H9 (cell line): ENCODE measurements around the gene HSFX4. TPM values are rescaled to one million over a fixed set of nuclear protein-coding genes. Genes with fewer than 3 reads are reported as not detected.
"Not testable (repeated sequence)": the region's sequence is repeated elsewhere in the genome, so short reads cannot be mapped to it uniquely, and the experiment has no call there.

Experiments used
- DNase-seq: peaks from one replicate; pipeline ENCODE4 v3.0.0-alpha.2; 2017
- H2AFZ ChIP-seq: one replicate; pipeline ENCODE4 v1.6.1; 2013; ENCODE audit warnings: mild to moderate bottlenecking, low read length, control low read depth, moderate library complexity
- H2AK5ac ChIP-seq: 2 replicates; pipeline ENCODE4 v1.6.1; 2013; ENCODE audit warnings: low read length, control low read depth, mixed read lengths; ENCODE audit not compliant: insufficient read length
- H2BK120ac ChIP-seq: one replicate; pipeline ENCODE4 v1.6.1; 2013; ENCODE audit warnings: low read depth, mild to moderate bottlenecking, low read length, control low read depth, inconsistent platforms; ENCODE audit not compliant: poor library complexity, severe bottlenecking
- H2BK12ac ChIP-seq: 2 replicates; pipeline ENCODE4 v1.6.1; 2013; ENCODE audit warnings: low read length, control low read depth, mixed read lengths, low read depth; ENCODE audit not compliant: insufficient read length
- H2BK15ac ChIP-seq: 2 replicates; pipeline ENCODE4 v1.6.1; 2013; ENCODE audit warnings: low read depth, low read length, control low read depth
- H2BK20ac ChIP-seq: one replicate; pipeline ENCODE4 v1.6.1; 2013; ENCODE audit warnings: low read depth, mild to moderate bottlenecking, low read length, control low read depth, inconsistent platforms; ENCODE audit not compliant: poor library complexity, severe bottlenecking
- H2BK5ac ChIP-seq: 2 replicates; pipeline ENCODE4 v1.6.1; 2013; ENCODE audit warnings: low read length, control low read depth, mixed read lengths; ENCODE audit not compliant: insufficient read length
- H3K14ac ChIP-seq: 2 replicates; pipeline ENCODE4 v1.6.1; 2013; ENCODE audit warnings: low read length, control low read depth; ENCODE audit not compliant: insufficient read depth
- H3K18ac ChIP-seq: 2 replicates; pipeline ENCODE4 v1.6.1; 2013; ENCODE audit warnings: low read depth, mild to moderate bottlenecking, mixed read lengths, low read length, control low read depth; ENCODE audit not compliant: insufficient read length
- H3K23ac ChIP-seq: 2 replicates; pipeline ENCODE4 v1.6.1; 2013; ENCODE audit warnings: low read length, control low read depth, mixed read lengths, low read depth; ENCODE audit not compliant: insufficient read length
- H3K23me2 ChIP-seq: 2 replicates; pipeline ENCODE4 v1.6.1; 2013; ENCODE audit warnings: low read depth, mild to moderate bottlenecking, mixed read lengths, low read length, control low read depth; ENCODE audit not compliant: insufficient read length, poor library complexity, severe bottlenecking
- H3K27ac ChIP-seq: 2 replicates; pipeline ENCODE4 v1.5.1; 2013; ENCODE audit warnings: low read length, control low read depth, mixed read lengths, low read depth; ENCODE audit not compliant: insufficient read length
- H3K27me3 ChIP-seq: 2 replicates; pipeline ENCODE4 v1.6.1; 2013; ENCODE audit warnings: low read length, control low read depth, inconsistent platforms; ENCODE audit not compliant: insufficient read depth
- H3K4ac ChIP-seq: 2 replicates; pipeline ENCODE4 v1.6.1; 2013; ENCODE audit warnings: low read depth, mild to moderate bottlenecking, control low read depth, inconsistent platforms, low read length, moderate library complexity
- H3K4me1 ChIP-seq: 2 replicates; pipeline ENCODE4 v1.6.1; 2013; ENCODE audit warnings: low read length, control low read depth, inconsistent platforms; ENCODE audit not compliant: insufficient read depth
- H3K4me2 ChIP-seq: 2 replicates; pipeline ENCODE4 v1.6.1; 2013; ENCODE audit warnings: low read length, control low read depth, mixed read lengths; ENCODE audit not compliant: insufficient read length, insufficient read depth
- H3K56ac ChIP-seq: 2 replicates; pipeline ENCODE4 v1.6.1; 2013; ENCODE audit warnings: low read depth, mild to moderate bottlenecking, mixed read lengths, low read length, control low read depth; ENCODE audit not compliant: insufficient read length
- H3K79me1 ChIP-seq: 2 replicates; pipeline ENCODE4 v1.6.1; 2013; ENCODE audit warnings: low read depth, mild to moderate bottlenecking, moderate library complexity, low read length, control low read depth, inconsistent platforms; ENCODE audit not compliant: insufficient read depth, poor library complexity, severe bottlenecking
- H3K79me2 ChIP-seq: 2 replicates; pipeline ENCODE4 v1.6.1; 2013; ENCODE audit warnings: low read length, control low read depth, inconsistent platforms; ENCODE audit not compliant: insufficient read depth
- H3K9ac ChIP-seq: 2 replicates; pipeline ENCODE4 v1.6.1; 2013; ENCODE audit warnings: low read length, control low read depth, mixed read lengths; ENCODE audit not compliant: insufficient read length; ENCODE audit errors: extremely low read depth
- H3K9me3 ChIP-seq: one replicate; pipeline ENCODE4 v1.6.1; 2013; ENCODE audit warnings: low read depth, low read length, inconsistent platforms; ENCODE audit not compliant: control insufficient read depth
- H3T11ph ChIP-seq: one replicate; pipeline ENCODE4 v1.6.1; 2013; ENCODE audit warnings: mild to moderate bottlenecking, low read length, control low read depth, inconsistent platforms
- H4K20me1 ChIP-seq: one replicate; pipeline ENCODE4 v1.6.1; 2013; ENCODE audit not compliant: control insufficient read depth, insufficient read length, insufficient read depth
- H4K5ac ChIP-seq: 2 replicates; pipeline ENCODE4 v1.6.1; 2013; ENCODE audit warnings: low read depth, mild to moderate bottlenecking, mixed read lengths, low read length, control low read depth; ENCODE audit not compliant: insufficient read length
- H4K8ac ChIP-seq: replicated peaks from 2 replicates; pipeline ENCODE4 v1.6.1; 2013; ENCODE audit warnings: low read length, control low read depth, mixed read lengths, low read depth; ENCODE audit not compliant: insufficient read length
- H4K91ac ChIP-seq: 2 replicates; pipeline ENCODE4 v1.6.1; 2013; ENCODE audit warnings: low read depth, mild to moderate bottlenecking, moderate library complexity, mixed read lengths, low read length, control low read depth; ENCODE audit not compliant: insufficient read length
- H3K27ac Mint-ChIP-seq, 3 experiments: 2 replicates in 2 of 3; 3 replicates in 1 of 3; pipeline ENCODE4 v1.8.0; 2020 to 2021; ENCODE audit warnings: mixed read lengths in 3 of 3, mild to moderate bottlenecking in 1 of 3, moderate library complexity in 1 of 3
- H3K27me3 Mint-ChIP-seq: 2 replicates; pipeline ENCODE4 v1.8.0; 2021; ENCODE audit warnings: low read depth, mild to moderate bottlenecking, moderate library complexity, mixed read lengths
- H3K36me3 Mint-ChIP-seq, 3 experiments: 2 replicates in 2 of 3; 3 replicates in 1 of 3; pipeline ENCODE4 v1.8.0; 2020 to 2021; ENCODE audit warnings: low read depth in 3 of 3, mixed read lengths in 3 of 3; ENCODE audit not compliant: insufficient read depth in 1 of 3
- H3K4me1 Mint-ChIP-seq, 2 experiments: 2 replicates each; pipeline ENCODE4 v1.8.0; 2020; ENCODE audit warnings: mixed read lengths in 2 of 2
- H3K4me3 Mint-ChIP-seq, 2 experiments: 2 replicates in 1 of 2; 3 replicates in 1 of 2; pipeline ENCODE4 v1.8.0; 2020 to 2021; ENCODE audit warnings: mild to moderate bottlenecking in 2 of 2, mixed read lengths in 2 of 2, moderate library complexity in 1 of 2
- H3K9me3 Mint-ChIP-seq, 2 experiments: 2 replicates in 1 of 2; 3 replicates in 1 of 2; pipeline ENCODE4 v1.8.0; 2020; ENCODE audit warnings: mild to moderate bottlenecking in 2 of 2, mixed read lengths in 2 of 2, moderate library complexity in 1 of 2
- WGBS: extraction: QIAGEN DNeasy Blood & Tissue Kit; methylation state at CpG from one replicate; pipeline ENCODE4 v1.1.7; 2013; ENCODE audit warnings: missing lambda C conversion rate, low lambda C conversion rate, mixed read lengths; ENCODE audit not compliant: insufficient read length; ENCODE audit errors: extremely low coverage; 5-methylcytosine and 5-hydroxymethylcytosine counted together
- total RNA-seq: library from RNA; stranded (reverse); gene quantifications from 2 replicates; pipeline ENCODE4 v1.2.1, GENCODE V29; 2021
- TF ChIP-seq, protein P1 (sequence below): fragments of 200-600 bp; sonication (generic); conservative IDR thresholded peaks from 3 replicates; pipeline ENCODE4 v1.8.0; 2021; ENCODE audit warnings: antibody characterized with exemption, mild to moderate bottlenecking

HSFX4 gene
- total RNA-seq, 1 experiment from 2014 or later = not detected

DNA sequence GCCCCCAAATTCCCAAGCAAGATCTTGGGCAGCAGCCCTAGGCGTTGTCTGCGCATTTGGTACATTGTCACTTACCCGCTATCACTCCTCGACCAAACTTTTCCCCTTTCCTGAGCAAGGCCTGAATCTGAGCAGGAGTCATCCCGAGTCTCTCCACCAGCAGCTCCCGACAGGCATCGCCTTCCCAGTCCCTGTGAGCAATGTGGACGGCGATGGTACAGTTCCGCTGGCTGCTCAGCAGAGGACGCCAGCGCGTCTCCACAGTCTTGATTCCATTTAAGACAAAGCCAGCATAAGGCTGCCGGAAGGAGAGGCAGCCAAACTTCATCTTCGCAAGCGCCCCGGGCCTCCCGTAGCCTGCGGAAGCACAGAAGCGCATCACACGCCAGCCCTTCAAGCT, 4.2 kb downstream of the HSFX4 start:
- H2BK120ac ChIP-seq, H3K27ac Mint-ChIP-seq, H4K20me1 ChIP-seq, H3K27ac ChIP-seq, H3K27me3 Mint-ChIP-seq, H2BK12ac ChIP-seq, H3K9ac ChIP-seq, H3K14ac ChIP-seq, H4K91ac ChIP-seq, H2BK5ac ChIP-seq, H2AK5ac ChIP-seq, H3K18ac ChIP-seq, H3K27me3 ChIP-seq, H3K79me2 ChIP-seq, H3K79me1 ChIP-seq, H3K56ac ChIP-seq, H3K4me3 Mint-ChIP-seq, H3K4ac ChIP-seq, H3K4me1 Mint-ChIP-seq, H4K5ac ChIP-seq, H2BK20ac ChIP-seq, H3T11ph ChIP-seq, H3K9me3 ChIP-seq, H3K23me2 ChIP-seq, H3K23ac ChIP-seq, H3K4me1 ChIP-seq, H3K4me2 ChIP-seq, H2BK15ac ChIP-seq, H4K8ac ChIP-seq, H2AFZ ChIP-seq: not testable (repeated sequence)
- WGBS = no CpG with 5 or more reads among the region's 21 CpGs
- Mint-ChIP-seq H3K36me3 (peaks cover 13 to 19% (median 15%) of the 10 kb centered on the region in 3 experiments), H3K9me3 (peaks cover 22 to 25% of the 10 kb centered on the region in 2 experiments)
- DNase-seq = peak; percentile 40
- TF ChIP-seq, protein P1, sequence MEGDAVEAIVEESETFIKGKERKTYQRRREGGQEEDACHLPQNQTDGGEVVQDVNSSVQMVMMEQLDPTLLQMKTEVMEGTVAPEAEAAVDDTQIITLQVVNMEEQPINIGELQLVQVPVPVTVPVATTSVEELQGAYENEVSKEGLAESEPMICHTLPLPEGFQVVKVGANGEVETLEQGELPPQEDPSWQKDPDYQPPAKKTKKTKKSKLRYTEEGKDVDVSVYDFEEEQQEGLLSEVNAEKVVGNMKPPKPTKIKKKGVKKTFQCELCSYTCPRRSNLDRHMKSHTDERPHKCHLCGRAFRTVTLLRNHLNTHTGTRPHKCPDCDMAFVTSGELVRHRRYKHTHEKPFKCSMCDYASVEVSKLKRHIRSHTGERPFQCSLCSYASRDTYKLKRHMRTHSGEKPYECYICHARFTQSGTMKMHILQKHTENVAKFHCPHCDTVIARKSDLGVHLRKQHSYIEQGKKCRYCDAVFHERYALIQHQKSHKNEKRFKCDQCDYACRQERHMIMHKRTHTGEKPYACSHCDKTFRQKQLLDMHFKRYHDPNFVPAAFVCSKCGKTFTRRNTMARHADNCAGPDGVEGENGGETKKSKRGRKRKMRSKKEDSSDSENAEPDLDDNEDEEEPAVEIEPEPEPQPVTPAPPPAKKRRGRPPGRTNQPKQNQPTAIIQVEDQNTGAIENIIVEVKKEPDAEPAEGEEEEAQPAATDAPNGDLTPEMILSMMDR = peak; percentile 36; the same call in 2 of the 3 replicates

DNA sequence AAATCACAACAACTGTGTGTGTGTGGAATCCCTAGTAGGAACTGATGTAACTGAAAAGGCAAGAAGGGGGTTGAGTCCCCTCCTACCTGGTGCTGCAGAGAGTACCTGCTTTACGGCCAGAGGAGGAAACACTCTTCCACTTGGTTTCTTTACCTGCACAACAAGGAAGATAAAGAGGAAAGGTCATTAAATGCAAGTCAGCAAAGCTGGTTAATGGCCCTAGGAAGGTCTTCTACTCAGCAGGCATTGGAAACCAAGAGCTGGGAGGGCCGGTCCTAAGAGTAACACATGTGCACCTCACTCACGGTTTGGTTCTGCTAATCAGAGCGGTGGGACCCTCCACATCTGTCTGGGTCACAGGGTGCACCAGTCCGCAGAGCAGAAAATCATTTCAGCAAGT, 8.0 kb downstream of the HSFX4 start:
- H3K79me2 ChIP-seq, H3T11ph ChIP-seq, H3K27ac ChIP-seq, H2AK5ac ChIP-seq, H3K56ac ChIP-seq, DNase-seq, H3K4ac ChIP-seq, H3K9me3 ChIP-seq, H2BK12ac ChIP-seq, H3K4me1 ChIP-seq, H4K20me1 ChIP-seq, H2AFZ ChIP-seq, H2BK5ac ChIP-seq, H2BK120ac ChIP-seq, H2BK15ac ChIP-seq, H3K23ac ChIP-seq, H3K4me1 Mint-ChIP-seq, H3K79me1 ChIP-seq, H2BK20ac ChIP-seq, H4K5ac ChIP-seq, H3K14ac ChIP-seq, H4K8ac ChIP-seq, H4K91ac ChIP-seq, H3K27me3 Mint-ChIP-seq, H3K18ac ChIP-seq, H3K27me3 ChIP-seq, H3K23me2 ChIP-seq: not testable (repeated sequence)
- Histone ChIP-seq H3K4me2 (peak overlapping the region; percentile 40), H3K9ac (peak overlapping the region; percentile 71)
- Mint-ChIP-seq H3K4me3 (peak overlapping the region; percentile 76 to 86), H3K36me3 (peaks cover 13 to 19% (median 15%) of the 10 kb centered on the region in 3 experiments), H3K9me3 (peaks cover 37 to 40% of the 10 kb centered on the region in 2 experiments), H3K27ac (peak overlapping the region in 2 of 3 experiments; percentile 43 to 87; a peak in 2 of 7 replicates)
- no CpG with 5 or more reads among the region's 5 CpGs for WGBS
